ENCODE data around the gene KBTBD2. TPM values are rescaled to one million over a fixed set of nuclear protein-coding genes. Genes with fewer than 3 reads are reported as not detected.
"Not testable (repeated sequence)": the region's sequence is repeated elsewhere in the genome, so short reads cannot be mapped to it uniquely, and the experiment has no call there.

Gene KBTBD2
- total RNA-seq, 1 donor from 2014 or later = 23.9 TPM

- no peaks in the 10 kb centered on the region for H3K9me3 Mint-ChIP-seq (ENCODE audit: low read depth)
- H3K27ac Mint-ChIP-seq (ENCODE audit: unreplicated experiment) = no peak overlapping the region
Measured at GRCh38 chr7:32865448-32866030, 26.0 kb downstream of the KBTBD2 start.

GRCh38 chr7:32863872-32864271 lies 27.7 kb downstream of the KBTBD2 start:
- DNase-seq (ENCODE audit: low spot score); H3K4me1 Mint-ChIP-seq (ENCODE audit: low read depth); H3K9me3 Mint-ChIP-seq (ENCODE audit: low read depth); H3K4me3 Mint-ChIP-seq (ENCODE audit: unreplicated experiment); H3K27me3 Mint-ChIP-seq (ENCODE audit: low read depth); H3K27ac Mint-ChIP-seq (ENCODE audit: unreplicated experiment): not testable (repeated sequence)
- peaks cover 12% of the 10 kb centered on the region for H3K36me3 Mint-ChIP-seq (ENCODE audit: low read depth)

More at GRCh38 chr7:32865448-32866030, 26.0 kb downstream of the KBTBD2 start:
- Mint-ChIP-seq H3K4me3 (ENCODE audit: unreplicated experiment) (no peak overlapping the region), H3K27me3 (ENCODE audit: low read depth) (no peaks in the 10 kb centered on the region), H3K36me3 (ENCODE audit: low read depth) (peaks cover 21% of the 10 kb centered on the region), H3K4me1 (ENCODE audit: low read depth) (peaks cover 10% of the 10 kb centered on the region)
- no peak for TF ChIP-seq CTCF (IDR thresholded peaks at IDR 0.05)
- DNase-seq (ENCODE audit: low spot score) = no peak

- Mint-ChIP-seq H3K36me3 (ENCODE audit: low read depth) (peaks cover 5% of the 10 kb centered on the region), H3K9me3 (ENCODE audit: low read depth) (no peaks in the 10 kb centered on the region), H3K27me3 (ENCODE audit: low read depth) (no peaks in the 10 kb centered on the region), H3K27ac (ENCODE audit: unreplicated experiment) (no peak overlapping the region), H3K4me3 (ENCODE audit: unreplicated experiment) (no peak overlapping the region), H3K4me1 (ENCODE audit: low read depth) (peaks cover 10% of the 10 kb centered on the region)
- DNase-seq (ENCODE audit: low spot score) = no peak
- TF ChIP-seq CTCF (IDR thresholded peaks at IDR 0.05) = no peak
Measured at GRCh38 chr7:32860090-32860489, 31.5 kb downstream of the KBTBD2 start.

- Mint-ChIP-seq H3K36me3 (ENCODE audit: low read depth) (peaks cover 2% of the 10 kb centered on the region), H3K4me3 (ENCODE audit: unreplicated experiment) (no peak overlapping the region), H3K4me1 (ENCODE audit: low read depth) (peaks cover 10% of the 10 kb centered on the region), H3K9me3 (ENCODE audit: low read depth) (no peaks in the 10 kb centered on the region), H3K27ac (ENCODE audit: unreplicated experiment) (no peak overlapping the region), H3K27me3 (ENCODE audit: low read depth) (no peaks in the 10 kb centered on the region)
- no peak for TF ChIP-seq CTCF (IDR thresholded peaks at IDR 0.05)
- DNase-seq (ENCODE audit: low spot score) = no peak
Measured at GRCh38 chr7:32858648-32859047, 32.9 kb downstream of the KBTBD2 start.

- not testable (repeated sequence) for DNase-seq (ENCODE audit: low spot score); H3K27ac Mint-ChIP-seq (ENCODE audit: unreplicated experiment); H3K36me3 Mint-ChIP-seq (ENCODE audit: low read depth); H3K4me3 Mint-ChIP-seq (ENCODE audit: unreplicated experiment); H3K9me3 Mint-ChIP-seq (ENCODE audit: low read depth); H3K27me3 Mint-ChIP-seq (ENCODE audit: low read depth); H3K4me1 Mint-ChIP-seq (ENCODE audit: low read depth)
Measured at GRCh38 chr7:32857063-32857462, 34.5 kb downstream of the KBTBD2 start.

GRCh38 chr7:32855837-32856775 lies 35.5 kb downstream of the KBTBD2 start:
- H3K36me3 Mint-ChIP-seq (ENCODE audit: low read depth); H3K4me3 Mint-ChIP-seq (ENCODE audit: unreplicated experiment); H3K4me1 Mint-ChIP-seq (ENCODE audit: low read depth); H3K9me3 Mint-ChIP-seq (ENCODE audit: low read depth); DNase-seq (ENCODE audit: low spot score); H3K27me3 Mint-ChIP-seq (ENCODE audit: low read depth); H3K27ac Mint-ChIP-seq (ENCODE audit: unreplicated experiment): not testable (repeated sequence)

- not testable (repeated sequence) for H3K4me3 Mint-ChIP-seq (ENCODE audit: unreplicated experiment); H3K4me1 Mint-ChIP-seq (ENCODE audit: low read depth); H3K9me3 Mint-ChIP-seq (ENCODE audit: low read depth); H3K36me3 Mint-ChIP-seq (ENCODE audit: low read depth); H3K27ac Mint-ChIP-seq (ENCODE audit: unreplicated experiment); H3K27me3 Mint-ChIP-seq (ENCODE audit: low read depth); DNase-seq (ENCODE audit: low spot score)
Measured at GRCh38 chr7:32850654-32851053, 40.9 kb downstream of the KBTBD2 start.

- not testable (repeated sequence) for H3K36me3 Mint-ChIP-seq (ENCODE audit: low read depth); H3K4me3 Mint-ChIP-seq (ENCODE audit: unreplicated experiment); H3K4me1 Mint-ChIP-seq (ENCODE audit: low read depth); DNase-seq (ENCODE audit: low spot score); H3K27ac Mint-ChIP-seq (ENCODE audit: unreplicated experiment); H3K9me3 Mint-ChIP-seq (ENCODE audit: low read depth); H3K27me3 Mint-ChIP-seq (ENCODE audit: low read depth)
Measured at GRCh38 chr7:32848655-32849054, 42.9 kb downstream of the KBTBD2 start.
